K562 (cell line): ENCODE data around the gene GRK4.

Experiments
- EZH2 ChIP-seq: IDR thresholded peaks from 2 replicates; pipeline ENCODE4 v1.6.1; 2012; ENCODE audit warnings: low read depth, mild to moderate bottlenecking, inconsistent platforms, low read length, borderline replicate concordance
- FOSL1 ChIP-seq: fragments of 200-800 bp; sonication (Bioruptor generic); conservative IDR thresholded peaks from 2 replicates; pipeline ENCODE4 v1.6.1; 2016; ENCODE audit warnings: missing genetic modification characterization, missing compliant biosample characterization
- KLF1 ChIP-seq: fragments of 450-650 bp; IDR thresholded peaks from 2 replicates; pipeline ENCODE4 v1.6.1; 2016; ENCODE audit warnings: missing genetic modification characterization, missing compliant biosample characterization
- KLF6 ChIP-seq: fragments of 250-450 bp; sonication (Bioruptor Pico); IDR thresholded peaks from 2 replicates; pipeline ENCODE4 v1.4.0; 2020; ENCODE audit warnings: mild to moderate bottlenecking, moderate library complexity, borderline replicate concordance
- MYC ChIP-seq, 2 experiments: fragments of 250-450 bp in 1 of 2; sonication (Bioruptor Pico) in 1 of 2; IDR thresholded peaks; 2 replicates each; pipeline versions ENCODE4 v1.5.1 to v1.6.1; 2012 to 2021; ENCODE audit warnings: low read depth in 2 of 2, borderline replicate concordance in 1 of 2, improper control_type of control experiment in 1 of 2, low read length in 1 of 2, mild to moderate bottlenecking in 1 of 2, moderate library complexity in 1 of 2
- NFXL1 ChIP-seq: fragments of 450-650 bp; formaldehyde crosslinking; IDR thresholded peaks from 2 replicates; pipeline ENCODE4 v1.4.0; 2021; ENCODE audit warnings: mild to moderate bottlenecking
- SMC3 ChIP-seq: conservative IDR thresholded peaks from 2 replicates; pipeline ENCODE4 v1.6.1; 2011; ENCODE audit warnings: low read depth, low read length, improper control_type of control experiment; ENCODE audit not compliant: insufficient read depth
- SP1 ChIP-seq: sonication (generic); formaldehyde crosslinking; IDR thresholded peaks from 2 replicates; pipeline ENCODE4 v1.8.1; 2022; ENCODE audit warnings: mild to moderate bottlenecking, missing genetic modification reagents
- STAG1 ChIP-seq: sonication (generic); formaldehyde crosslinking; IDR thresholded peaks from 2 replicates; pipeline ENCODE4 v1.5.0; 2020; ENCODE audit warnings: missing genetic modification reagents, borderline replicate concordance
- YY1 ChIP-seq, 3 experiments: IDR thresholded peaks; 2 replicates each; pipeline ENCODE4 v1.6.1; 2011; ENCODE audit warnings: low read length in 2 of 3, mild to moderate bottlenecking in 2 of 3, moderate library complexity in 2 of 3, borderline replicate concordance in 1 of 3, control low read depth in 1 of 3, low read depth in 1 of 3; ENCODE audit not compliant: insufficient read depth in 3 of 3, insufficient replicate concordance in 2 of 3, control insufficient read depth in 1 of 3, insufficient read length in 1 of 3; ENCODE audit errors: extremely low read depth in 1 of 3
- ZFP1 ChIP-seq: fragments of 450-650 bp; formaldehyde crosslinking; IDR thresholded peaks from 2 replicates; pipeline ENCODE4 v1.4.0; 2020; ENCODE audit warnings: mild to moderate bottlenecking, mixed read lengths
- ZNF785 ChIP-seq: fragments of 250-450 bp; sonication (Bioruptor Pico); IDR thresholded peaks from 2 replicates; pipeline ENCODE4 v1.4.0; 2020; ENCODE audit warnings: mild to moderate bottlenecking

GRCh38 chr4:2964706-2965258, 1.4 kb downstream of the GRK4 start:
- no peak for TF ChIP-seq MYC (IDR thresholded peaks at IDR 0.05; ENCODE audit: low read depth, low read length)
- TF ChIP-seq MYC (CRISPR knock-in tag; IDR thresholded peaks at IDR 0.05; ENCODE audit: borderline replicate concordance, low read depth) = no peak
- no peak for TF ChIP-seq KLF6 (CRISPR knock-in tag)
- TF ChIP-seq SMC3 = no peak
- no peak for TF ChIP-seq EZH2
- TF ChIP-seq KLF1 (tag) = no peak
- TF ChIP-seq STAG1 = no peak
- no peak for TF ChIP-seq NFXL1 (CRISPR knock-in tag)
- no peak for TF ChIP-seq ZFP1
- TF ChIP-seq FOSL1 (tag) = no peak
- no peak for TF ChIP-seq SP1 (CRISPR knock-in tag)
- TF ChIP-seq ZNF785 (CRISPR knock-in tag) = no peak
- no peak for TF ChIP-seq YY1 (IDR thresholded peaks at IDR 0.05; ENCODE audit: borderline replicate concordance in 1 of 3, control insufficient read depth in 1 of 3, extremely low read depth in 1 of 3, insufficient read depth in 3 of 3, insufficient read length in 1 of 3, insufficient replicate concordance in 2 of 3, low read depth in 1 of 3, low read length in 2 of 3)
